HG03066 (cell line): ENCODE measurements around the gene PROK1.

ENCODE experiments used
- ATAC-seq: cut with Tn5 transposase; IDR thresholded peaks from one replicate; pipeline ENCODE4 v1.9.1; 2021; ENCODE audit warnings: low read depth; ENCODE audit not compliant: unreplicated experiment

PROK1 gene

GRCh38 chr1:110464340-110464739, 13.4 kb downstream of the PROK1 start:
- no peak for ATAC-seq

- no peak for ATAC-seq
Measured at GRCh38 chr1:110465038-110465813, 14.3 kb downstream of the PROK1 start.

GRCh38 chr1:110465814-110466380, 14.9 kb downstream of the PROK1 start:
- ATAC-seq, result no peak

- no peak for ATAC-seq
Measured at GRCh38 chr1:110466646-110467280, 15.8 kb downstream of the PROK1 start.

GRCh38 chr1:110471131-110471530, 20.2 kb downstream of the PROK1 start:
- no peak for ATAC-seq

GRCh38 chr1:110472546-110472945, 21.6 kb downstream of the PROK1 start:
- no peak for ATAC-seq

GRCh38 chr1:110474444-110474843, 23.5 kb downstream of the PROK1 start:
- ATAC-seq, result no peak

GRCh38 chr1:110475362-110476027, 24.5 kb downstream of the PROK1 start:
- no peak for ATAC-seq

- no peak for ATAC-seq
Measured at GRCh38 chr1:110476028-110476765, 25.2 kb downstream of the PROK1 start.

GRCh38 chr1:110477041-110477440, 26.1 kb downstream of the PROK1 start:
- ATAC-seq, result no peak

- no peak for ATAC-seq
Measured at GRCh38 chr1:110477445-110477957, 26.6 kb downstream of the PROK1 start.

GRCh38 chr1:110477967-110478640, 27.2 kb downstream of the PROK1 start:
- ATAC-seq, result no peak

GRCh38 chr1:110478886-110479285, 27.9 kb downstream of the PROK1 start:
- no peak for ATAC-seq

GRCh38 chr1:110480356-110481096, 29.6 kb downstream of the PROK1 start:
- no peak for ATAC-seq

- no peak for ATAC-seq
Measured at GRCh38 chr1:110481968-110482623, 31.1 kb downstream of the PROK1 start.

GRCh38 chr1:110482662-110483307, 31.8 kb downstream of the PROK1 start:
- ATAC-seq, result no peak

- no peak for ATAC-seq
Measured at GRCh38 chr1:110483308-110483685, 32.3 kb downstream of the PROK1 start.

GRCh38 chr1:110484801-110485200, 33.9 kb downstream of the PROK1 start:
- no peak for ATAC-seq
